ENCODE measurements around the gene RESF1.

- TF ChIP-seq POLR2AphosphoS5 (IDR thresholded peaks at IDR 0.05; ENCODE audit: low read depth, low read length) (no peak), TAF1 (IDR thresholded peaks at IDR 0.05; ENCODE audit: borderline replicate concordance, insufficient read depth, low read length) (no peak), SIN3A (IDR thresholded peaks at IDR 0.05; ENCODE audit: borderline replicate concordance, insufficient read depth, low read length) (no peak), FOXP2 (optimal IDR thresholded peaks at IDR 0.05; ENCODE audit: borderline replicate concordance, extremely low read depth, extremely low read length, insufficient read depth) (no peak)
These were observed 25.8 kb downstream of the RESF1 start for GRCh38 chr12:31984806-31985591.
